ENCODE measurements around the gene PGF.

PGF gene

DNA sequence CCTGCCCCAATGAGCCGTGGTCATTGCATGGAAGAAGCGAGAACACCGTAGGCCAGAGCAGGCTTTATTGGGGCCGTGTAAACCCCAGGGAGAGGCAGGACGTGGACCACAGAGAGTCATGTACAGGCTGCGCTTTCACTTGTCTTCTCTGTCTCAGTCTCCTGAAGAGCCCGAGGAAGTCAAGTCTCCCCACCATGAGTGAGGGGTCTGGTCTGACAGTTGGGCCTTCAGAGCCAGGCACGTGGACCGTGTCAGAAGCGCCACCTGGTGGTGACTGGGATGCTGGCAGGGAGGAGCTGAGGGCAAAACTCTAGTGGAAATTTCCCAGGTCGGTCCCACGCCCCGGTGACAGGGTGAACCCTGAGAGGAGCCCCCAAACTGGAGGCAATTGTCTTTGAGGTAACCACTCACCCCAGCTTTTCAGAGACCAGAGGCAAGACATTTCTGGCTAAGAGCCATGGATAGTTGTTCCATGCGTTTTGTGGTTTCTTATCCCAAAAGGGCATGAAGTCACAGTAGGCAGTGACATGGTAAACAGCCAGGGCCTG is 49.7 kb downstream of the PGF start:
- DNase-seq (ENCODE audit: low read depth in 2 of 2, low spot score in 1 of 2): peak; percentile 46 to 72

DNA sequence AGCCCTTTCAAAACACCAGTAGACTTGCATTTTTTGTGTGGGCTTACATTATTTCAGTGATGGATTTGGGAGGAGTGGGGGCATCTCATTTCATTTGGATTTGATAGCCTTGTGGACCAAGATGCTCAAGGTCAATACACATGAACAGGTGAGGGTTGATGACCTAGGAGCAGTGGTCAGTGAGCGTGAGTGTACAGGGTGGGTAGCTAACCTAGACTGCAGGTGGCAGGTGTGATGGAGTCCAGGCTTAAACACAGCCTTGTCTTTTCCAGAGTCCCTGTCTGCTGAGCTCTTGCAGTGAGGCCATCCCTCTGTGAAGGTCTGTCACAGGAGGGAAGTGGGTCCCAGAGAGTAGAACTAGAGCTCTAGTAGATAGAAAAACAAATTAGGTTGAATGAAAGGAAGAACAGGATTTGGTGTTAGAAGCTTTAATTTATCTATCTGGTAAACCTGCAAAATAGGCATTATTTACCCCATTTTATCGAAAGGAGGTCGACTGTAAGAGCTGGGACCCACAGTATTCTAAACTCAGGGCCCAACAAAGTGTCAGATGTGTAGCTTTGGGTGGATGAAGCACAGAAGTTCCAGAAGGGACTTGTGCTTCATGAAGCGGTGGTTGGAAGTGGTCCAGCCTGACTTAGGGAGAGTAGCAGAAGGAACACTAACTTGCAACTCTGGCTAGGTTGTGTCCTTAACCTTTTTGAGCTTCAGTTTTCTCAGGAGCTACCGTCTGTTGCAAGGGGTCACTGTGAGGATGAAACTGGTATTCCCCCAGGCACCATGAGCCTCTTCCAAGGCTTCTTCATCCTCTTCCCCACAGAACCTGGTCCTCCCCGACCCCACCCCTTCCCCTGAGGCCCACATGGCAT is 50.5 kb downstream of the PGF start:
- DNase-seq (ENCODE audit: low read depth in 2 of 2, low spot score in 1 of 2): no peak

DNA sequence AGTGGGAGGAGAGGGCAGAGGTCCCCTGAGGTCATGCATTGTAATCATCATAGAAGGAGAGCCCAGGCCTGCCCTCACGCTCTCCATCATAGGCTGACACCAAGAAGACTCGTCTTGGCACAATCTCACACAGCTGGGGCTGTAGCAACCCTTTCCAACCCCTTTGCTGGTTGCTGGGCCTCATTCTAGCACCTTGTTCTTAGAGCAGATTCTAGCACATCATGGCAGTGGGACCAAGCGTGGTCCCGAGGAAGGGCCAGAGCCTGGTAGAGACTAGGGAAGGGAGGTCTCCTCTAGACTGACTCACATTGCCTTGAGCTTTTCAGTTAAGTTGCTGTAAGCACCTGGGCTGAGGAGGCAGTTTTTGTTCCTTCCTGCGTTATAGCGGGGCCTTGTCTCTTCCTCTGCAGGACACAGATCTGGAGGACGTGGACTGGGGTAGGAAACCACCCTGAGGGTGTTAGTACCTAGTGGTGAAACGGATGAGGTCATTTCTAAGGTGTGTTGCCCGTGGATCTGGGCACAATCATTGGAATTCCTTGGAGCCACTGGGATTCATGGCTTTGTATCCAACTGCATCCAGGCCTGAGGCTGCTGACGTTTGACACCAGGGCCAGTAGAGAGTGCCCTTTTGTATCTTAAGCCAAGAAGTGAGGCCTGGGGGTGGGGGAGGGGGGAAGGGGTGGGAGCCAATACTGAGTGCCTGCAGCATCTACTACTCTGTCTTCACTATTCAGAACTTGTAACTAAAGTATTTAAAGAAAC is 52.3 kb downstream of the PGF start:
- no peak for DNase-seq (ENCODE audit: low read depth in 2 of 2, low spot score in 1 of 2)

DNA sequence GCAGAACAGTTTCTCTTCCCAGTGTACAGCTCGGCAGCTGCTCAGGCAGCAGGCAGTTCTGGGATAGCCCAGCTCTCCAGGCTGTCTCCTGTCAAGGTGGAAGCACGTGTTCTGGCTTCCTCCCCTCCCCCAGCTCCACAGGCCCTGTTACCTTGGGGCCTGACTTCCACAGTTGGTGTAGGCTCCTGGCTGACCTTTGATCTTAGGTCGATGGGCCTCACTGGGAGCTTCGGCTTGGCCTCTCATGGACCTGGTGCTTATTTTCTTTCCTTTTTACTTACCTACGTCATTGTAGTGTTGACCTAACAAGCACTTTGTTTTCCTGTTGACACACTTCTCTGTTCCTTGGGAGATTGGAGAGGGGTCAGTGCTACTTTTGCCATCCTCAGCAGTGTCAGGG is 56.7 kb downstream of the PGF start:
- DNase-seq (ENCODE audit: low read depth in 2 of 2, low spot score in 1 of 2): no peak

DNA sequence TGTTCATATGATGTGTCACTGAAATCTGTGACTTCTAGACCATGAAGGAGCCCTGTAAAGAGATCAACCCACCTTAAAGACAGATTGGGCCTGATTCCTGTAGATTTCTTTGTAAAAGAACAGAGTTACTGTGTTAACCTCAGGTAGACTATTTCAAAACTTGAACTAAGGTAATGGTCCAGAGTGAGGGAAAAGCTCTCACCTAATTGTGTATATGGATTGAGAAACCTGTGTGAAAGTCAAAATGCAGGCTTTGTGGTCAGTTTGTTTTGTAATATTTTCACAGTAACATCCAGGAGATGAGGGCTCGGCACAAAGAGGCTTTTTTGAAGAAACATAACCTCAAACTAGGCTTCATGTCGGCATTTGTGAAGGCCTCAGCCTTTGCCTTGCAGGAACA is 57.3 kb downstream of the PGF start:
- no peak for DNase-seq (ENCODE audit: low read depth in 2 of 2, low spot score in 1 of 2)

DNA sequence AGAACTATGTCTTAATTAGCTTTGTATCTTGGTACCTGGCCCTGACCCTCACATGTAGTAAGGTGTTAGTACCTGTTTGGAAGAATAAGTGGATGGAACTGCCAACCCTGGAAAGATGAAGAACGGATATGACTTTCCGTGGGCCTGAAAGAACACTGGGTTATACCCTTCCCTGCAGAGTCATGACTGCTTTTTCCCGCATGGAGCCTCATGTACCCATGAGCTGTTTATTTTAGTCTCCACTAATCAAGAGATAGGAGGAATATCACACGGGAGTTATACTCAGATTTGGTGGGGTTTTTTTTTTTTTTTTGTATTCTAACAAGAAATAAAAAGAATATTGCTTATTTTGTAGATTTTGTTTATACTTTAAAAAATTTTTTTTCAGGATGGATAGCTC is 57.8 kb downstream of the PGF start:
- DNase-seq (ENCODE audit: low read depth in 2 of 2, low spot score in 1 of 2): no peak

DNA sequence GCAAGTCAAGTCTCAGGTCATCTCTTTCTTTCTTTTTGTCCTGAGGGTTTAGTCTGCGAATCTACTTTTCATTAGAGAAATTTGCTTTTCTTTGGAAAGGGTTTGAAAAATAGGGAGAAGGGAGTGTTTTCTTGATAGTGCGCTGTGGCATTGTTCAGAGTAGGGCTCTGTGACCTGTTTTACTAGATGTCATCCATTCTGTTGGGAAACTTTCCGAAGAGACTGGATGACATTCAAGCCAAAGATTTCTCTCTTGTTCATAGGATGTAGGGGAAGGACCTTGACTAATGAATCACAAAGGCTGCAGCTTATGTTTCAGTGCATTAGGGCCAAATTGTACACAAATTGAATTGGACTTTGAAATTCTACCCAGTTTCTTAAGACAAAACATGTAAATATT is 59.0 kb downstream of the PGF start:
- no peak for DNase-seq (ENCODE audit: low read depth in 2 of 2, low spot score in 1 of 2)

DNA sequence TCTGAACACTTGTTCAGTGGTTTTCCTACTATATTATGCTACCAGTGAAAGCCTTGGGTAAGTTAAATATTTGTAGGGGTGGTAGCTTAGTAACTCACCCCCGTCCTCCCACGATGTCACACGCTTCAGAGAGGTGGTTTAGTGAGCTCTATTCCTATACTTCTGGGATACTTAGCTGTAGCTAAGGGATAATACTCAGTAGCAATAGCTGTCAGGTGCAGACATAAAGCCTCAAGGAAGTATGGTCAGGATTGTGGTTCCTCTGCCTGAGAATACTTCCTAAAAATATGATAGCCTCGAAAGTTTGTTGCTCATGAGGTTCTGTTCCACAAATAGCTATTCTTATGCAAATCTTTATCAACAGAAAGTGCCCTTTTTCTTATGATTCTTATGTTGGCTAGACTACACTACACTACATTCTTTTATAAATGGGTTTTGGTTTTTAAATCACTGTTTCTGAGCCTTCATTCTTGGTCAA is 61.7 kb downstream of the PGF start:
- no peak for DNase-seq (ENCODE audit: low read depth in 2 of 2, low spot score in 1 of 2)

DNA sequence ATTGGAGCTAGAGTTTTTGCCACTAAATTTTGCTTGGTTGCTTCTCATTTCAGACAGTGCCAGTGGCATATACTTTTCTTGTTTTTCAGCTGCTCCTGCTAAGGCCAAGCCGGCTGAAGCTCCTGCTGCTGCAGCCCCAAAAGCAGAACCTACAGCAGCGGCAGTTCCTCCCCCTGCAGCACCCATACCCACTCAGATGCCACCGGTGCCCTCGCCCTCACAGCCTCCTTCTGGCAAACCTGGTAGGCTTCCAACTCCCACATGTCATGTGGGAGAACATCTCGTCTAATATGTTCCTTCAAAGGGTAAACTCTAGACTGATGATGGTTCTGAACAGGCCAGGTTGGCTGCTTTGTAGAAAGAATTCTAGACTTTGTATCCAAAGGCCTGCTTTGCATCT is 62.7 kb downstream of the PGF start:
- no peak for DNase-seq (ENCODE audit: low read depth in 2 of 2, low spot score in 1 of 2)

DNA sequence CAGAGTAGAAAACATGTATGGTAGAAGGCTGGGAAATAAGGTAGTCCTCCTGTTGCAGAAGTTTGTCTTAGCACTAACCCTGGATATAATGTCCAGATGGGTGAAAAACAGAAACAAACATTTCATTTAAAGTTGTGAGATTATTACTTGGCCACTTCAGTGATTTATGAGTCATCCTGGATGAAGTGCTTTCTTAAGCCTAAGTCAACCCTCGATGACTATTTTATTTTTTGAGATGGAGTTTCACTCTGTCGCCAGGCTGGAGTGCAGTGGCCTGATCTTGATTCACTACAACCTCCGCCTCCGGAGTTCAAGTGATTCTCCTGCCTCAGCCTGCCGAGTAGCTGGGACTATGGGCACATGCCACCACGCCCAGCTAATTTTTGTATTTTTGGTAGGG is 63.5 kb downstream of the PGF start:
- DNase-seq (ENCODE audit: low read depth in 2 of 2, low spot score in 1 of 2): no peak

Measured in stimulated activated CD8-positive, alpha-beta memory T cell treated with anti-CD3 and anti-CD28 coated beads, Interleukin-4, amount 100 ng/mL, for 4 hours (primary cell).